ENCODE measurements around the gene MYO7B. TPM values are rescaled to one million over a fixed set of nuclear protein-coding genes. Genes with fewer than 3 reads are reported as not detected.

The MYO7B gene
- total RNA-seq, 2 donors from 2014 or later: 0.14 to 0.78 TPM

Other genes starting within 250 kb of the MYO7B start
- gene ERCC3, start 241.5 kb upstream of the MYO7B start, total RNA-seq: 10 to 100 TPM; 36.7 to 63.7 TPM
- gene MAP3K2, start 147.7 kb upstream of the MYO7B start, total RNA-seq: 100 to 1,000 TPM in 1 of 2 donors, 10 to 100 TPM in 1; 67.9 to 107 TPM
- not detected for gene PROC, start 117.3 kb upstream of the MYO7B start, total RNA-seq
- 10 to 100 TPM; 43.2 to 54.0 TPM for gene IWS1, start 9.2 kb upstream of the MYO7B start, total RNA-seq
- not detected for gene GPR17, start 110.5 kb downstream of the MYO7B start, total RNA-seq
- 100 to 1,000 TPM; 177 to 246 TPM for gene LIMS2, start 139.8 kb downstream of the MYO7B start, total RNA-seq
- gene SFT2D3, start 165.8 kb downstream of the MYO7B start, total RNA-seq: 1 to 10 TPM; 7.1 to 9.5 TPM

All from thoracic aorta (tissue), 2 donors.